Esophagus squamous epithelium (tissue), 4 donors: ENCODE results near the gene ADAT1.

Experiments
- POLR2A ChIP-seq, 4 donors: fragments of 450-650 bp; IDR thresholded peaks; one replicate each; pipeline ENCODE4 v1.6.1; 2017; ENCODE audit warnings: antibody characterized with exemption in 4 of 4, mild to moderate bottlenecking in 4 of 4, moderate library complexity in 3 of 4
- TF ChIP-seq, protein P1 (sequence below), 6 experiments: fragments of 450-650 bp in 4 of 6; fragments of 200-600 bp in 2 of 6; sonication (generic) in 2 of 6; IDR thresholded peaks; one replicate each; pipeline ENCODE4 v1.5.1; 2016 to 2019; ENCODE audit warnings: antibody characterized with exemption in 6 of 6, mild to moderate bottlenecking in 4 of 6, moderate library complexity in 4 of 6

- TF ChIP-seq, protein P1, sequence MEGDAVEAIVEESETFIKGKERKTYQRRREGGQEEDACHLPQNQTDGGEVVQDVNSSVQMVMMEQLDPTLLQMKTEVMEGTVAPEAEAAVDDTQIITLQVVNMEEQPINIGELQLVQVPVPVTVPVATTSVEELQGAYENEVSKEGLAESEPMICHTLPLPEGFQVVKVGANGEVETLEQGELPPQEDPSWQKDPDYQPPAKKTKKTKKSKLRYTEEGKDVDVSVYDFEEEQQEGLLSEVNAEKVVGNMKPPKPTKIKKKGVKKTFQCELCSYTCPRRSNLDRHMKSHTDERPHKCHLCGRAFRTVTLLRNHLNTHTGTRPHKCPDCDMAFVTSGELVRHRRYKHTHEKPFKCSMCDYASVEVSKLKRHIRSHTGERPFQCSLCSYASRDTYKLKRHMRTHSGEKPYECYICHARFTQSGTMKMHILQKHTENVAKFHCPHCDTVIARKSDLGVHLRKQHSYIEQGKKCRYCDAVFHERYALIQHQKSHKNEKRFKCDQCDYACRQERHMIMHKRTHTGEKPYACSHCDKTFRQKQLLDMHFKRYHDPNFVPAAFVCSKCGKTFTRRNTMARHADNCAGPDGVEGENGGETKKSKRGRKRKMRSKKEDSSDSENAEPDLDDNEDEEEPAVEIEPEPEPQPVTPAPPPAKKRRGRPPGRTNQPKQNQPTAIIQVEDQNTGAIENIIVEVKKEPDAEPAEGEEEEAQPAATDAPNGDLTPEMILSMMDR (IDR thresholded peaks at IDR 0.05), result no peak
- TF ChIP-seq POLR2A (IDR thresholded peaks at IDR 0.05), result no peak
Measured at GRCh38 chr16:75632857-75633256, 9.8 kb upstream of the ADAT1 start.
